WI38 (cell line): Measurements from ENCODE around the gene ALDH1B1.

Experiments used
- H3K4me3 ChIP-seq: 2 replicates; pipeline ENCODE4 v1.5.1; 2011; ENCODE audit warnings: low read depth, mild to moderate bottlenecking, control low read depth, low read length
- CTCF ChIP-seq: IDR thresholded peaks from 2 replicates; pipeline ENCODE4 v1.5.1; 2012; ENCODE audit warnings: low read depth, mild to moderate bottlenecking, control low read depth, low read length

Gene ALDH1B1

GRCh38 chr9:38423973-38424843 lies 31.7 kb downstream of the ALDH1B1 start, which contains the start of gene IGFBPL1:
Gene IGFBPL1, minus strand, starts transcription at chr9:38424454. Its CDS starts 30 bp downstream, at chr9:38424424.
- no peak within 1 kb of the TSS for H3K4me3 ChIP-seq

DNA sequence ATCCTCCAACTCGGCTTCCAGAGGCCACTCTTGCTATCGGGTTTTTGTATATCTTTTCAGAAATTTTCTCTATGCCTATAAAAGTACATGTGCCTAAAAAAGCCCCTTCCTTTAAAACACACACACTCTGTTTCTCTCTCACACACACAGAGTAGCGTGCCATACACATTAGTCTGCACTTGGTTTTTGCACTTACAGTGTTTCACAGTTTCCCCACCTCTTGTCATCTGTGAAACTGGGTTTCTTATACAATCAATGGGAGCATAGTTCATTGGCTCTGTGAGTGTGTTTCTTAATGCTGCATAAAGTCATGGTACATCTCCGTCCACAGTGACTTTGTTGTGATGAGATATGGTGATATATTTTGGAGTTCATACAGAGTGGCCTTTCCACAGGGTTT lies 32.4 kb downstream of the ALDH1B1 start:
- H3K4me3 ChIP-seq = no peak overlapping the region
- TF ChIP-seq CTCF = no peak

More at GRCh38 chr9:38423973-38424843, 31.7 kb downstream of the ALDH1B1 start, which contains the start of gene IGFBPL1:
- no peak for TF ChIP-seq CTCF

- TF ChIP-seq CTCF = no peak
- H3K4me3 ChIP-seq = no peak overlapping the region
These were observed 35.6 kb downstream of the ALDH1B1 start for GRCh38 chr9:38428062-38428461.

DNA sequence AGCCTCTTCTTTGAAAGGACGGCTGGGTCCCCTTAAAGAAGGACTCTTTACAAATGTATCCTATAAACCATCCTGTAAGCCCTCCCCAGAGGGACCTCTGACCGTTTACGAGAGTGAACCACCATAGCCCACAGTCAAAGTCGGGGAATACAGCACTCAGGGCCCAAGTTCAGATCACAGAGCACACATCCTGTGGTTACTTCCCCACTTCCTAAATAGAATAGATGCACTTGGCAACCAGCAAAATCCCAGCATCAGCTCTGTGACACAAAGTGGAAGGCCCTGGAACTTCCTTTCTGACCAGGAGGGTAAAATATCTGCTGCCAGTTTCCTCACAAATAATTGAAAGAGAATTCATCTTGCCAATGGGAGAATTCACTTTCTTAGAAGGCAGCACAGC lies 38.6 kb downstream of the ALDH1B1 start:
- H3K4me3 ChIP-seq = no peak overlapping the region
- TF ChIP-seq CTCF = no peak

GRCh38 chr9:38432922-38433510 lies 40.5 kb downstream of the ALDH1B1 start:
- TF ChIP-seq CTCF = peak; percentile 46
- no peak overlapping the region for H3K4me3 ChIP-seq

DNA sequence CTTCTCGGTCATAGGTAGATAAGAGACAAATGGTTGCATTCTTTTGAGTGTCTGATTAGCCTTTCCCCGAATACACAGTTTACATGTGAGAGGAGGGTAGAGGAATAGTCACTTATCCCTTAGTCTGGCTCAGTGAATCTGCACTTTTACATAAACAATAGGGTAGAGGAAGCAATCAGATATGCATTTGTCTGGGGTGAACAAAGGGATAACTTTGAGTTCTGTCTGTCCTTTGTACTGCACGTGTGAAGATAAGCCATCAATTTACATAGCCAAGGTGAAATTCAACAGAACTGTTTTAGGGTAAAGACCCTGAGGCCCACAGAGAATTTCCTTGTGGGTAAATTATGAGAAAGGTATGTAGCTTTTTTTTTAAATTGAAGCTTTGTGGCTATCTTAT lies 41.9 kb downstream of the ALDH1B1 start:
- no peak for TF ChIP-seq CTCF
- no peak overlapping the region for H3K4me3 ChIP-seq

DNA sequence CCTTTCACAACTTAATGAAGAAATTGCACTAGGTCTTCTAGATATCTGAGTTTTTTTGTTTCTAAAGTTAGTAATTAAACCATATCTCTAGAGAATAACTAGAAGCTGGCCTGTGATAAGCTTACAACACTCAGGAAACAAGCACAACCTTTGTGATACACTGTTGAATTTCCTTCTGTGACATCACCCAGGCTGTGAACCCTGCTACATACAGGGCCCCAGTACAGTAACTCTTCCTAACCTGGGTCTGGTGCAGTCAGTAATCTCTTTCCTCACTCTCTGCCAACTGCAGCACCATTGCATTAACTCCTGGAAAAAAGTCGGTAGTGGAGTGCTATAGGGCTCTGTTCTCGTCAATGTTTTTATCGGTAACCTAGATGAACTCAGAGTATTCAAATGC lies 42.4 kb downstream of the ALDH1B1 start:
- no peak overlapping the region for H3K4me3 ChIP-seq
- TF ChIP-seq CTCF = no peak
